ENCODE data around the gene ZFP28. TPM values are rescaled to one million over a fixed set of nuclear protein-coding genes. Genes with fewer than 3 reads are reported as not detected.

The ZFP28 gene
- total and polyA plus RNA-seq, 2 of the 8 experiments (the other 6 are each of a cell fraction or from before 2014, with no cell fraction given): 1.6 to 4.5 TPM

DNA sequence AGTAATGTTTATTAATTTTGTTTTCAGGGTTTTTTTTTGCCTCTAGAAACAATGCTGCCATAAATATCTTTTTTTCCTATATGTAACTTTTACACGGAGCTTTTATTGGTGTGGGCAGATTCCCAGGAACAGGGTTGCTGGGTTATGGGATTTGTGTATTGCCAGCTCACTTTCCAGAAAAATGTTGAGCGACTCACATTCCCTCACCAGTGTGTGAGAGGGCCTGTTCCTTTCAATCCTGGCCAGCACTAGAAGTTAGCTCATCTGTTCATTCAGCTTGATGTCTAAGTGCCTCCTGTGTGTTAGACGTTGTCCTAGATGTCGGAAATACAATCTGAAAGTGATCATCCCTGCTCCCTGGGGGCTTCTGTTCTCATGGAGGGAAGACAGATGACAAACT is 58.9 kb downstream of the ZFP28 start (continued):
- TF ChIP-seq, protein P1, sequence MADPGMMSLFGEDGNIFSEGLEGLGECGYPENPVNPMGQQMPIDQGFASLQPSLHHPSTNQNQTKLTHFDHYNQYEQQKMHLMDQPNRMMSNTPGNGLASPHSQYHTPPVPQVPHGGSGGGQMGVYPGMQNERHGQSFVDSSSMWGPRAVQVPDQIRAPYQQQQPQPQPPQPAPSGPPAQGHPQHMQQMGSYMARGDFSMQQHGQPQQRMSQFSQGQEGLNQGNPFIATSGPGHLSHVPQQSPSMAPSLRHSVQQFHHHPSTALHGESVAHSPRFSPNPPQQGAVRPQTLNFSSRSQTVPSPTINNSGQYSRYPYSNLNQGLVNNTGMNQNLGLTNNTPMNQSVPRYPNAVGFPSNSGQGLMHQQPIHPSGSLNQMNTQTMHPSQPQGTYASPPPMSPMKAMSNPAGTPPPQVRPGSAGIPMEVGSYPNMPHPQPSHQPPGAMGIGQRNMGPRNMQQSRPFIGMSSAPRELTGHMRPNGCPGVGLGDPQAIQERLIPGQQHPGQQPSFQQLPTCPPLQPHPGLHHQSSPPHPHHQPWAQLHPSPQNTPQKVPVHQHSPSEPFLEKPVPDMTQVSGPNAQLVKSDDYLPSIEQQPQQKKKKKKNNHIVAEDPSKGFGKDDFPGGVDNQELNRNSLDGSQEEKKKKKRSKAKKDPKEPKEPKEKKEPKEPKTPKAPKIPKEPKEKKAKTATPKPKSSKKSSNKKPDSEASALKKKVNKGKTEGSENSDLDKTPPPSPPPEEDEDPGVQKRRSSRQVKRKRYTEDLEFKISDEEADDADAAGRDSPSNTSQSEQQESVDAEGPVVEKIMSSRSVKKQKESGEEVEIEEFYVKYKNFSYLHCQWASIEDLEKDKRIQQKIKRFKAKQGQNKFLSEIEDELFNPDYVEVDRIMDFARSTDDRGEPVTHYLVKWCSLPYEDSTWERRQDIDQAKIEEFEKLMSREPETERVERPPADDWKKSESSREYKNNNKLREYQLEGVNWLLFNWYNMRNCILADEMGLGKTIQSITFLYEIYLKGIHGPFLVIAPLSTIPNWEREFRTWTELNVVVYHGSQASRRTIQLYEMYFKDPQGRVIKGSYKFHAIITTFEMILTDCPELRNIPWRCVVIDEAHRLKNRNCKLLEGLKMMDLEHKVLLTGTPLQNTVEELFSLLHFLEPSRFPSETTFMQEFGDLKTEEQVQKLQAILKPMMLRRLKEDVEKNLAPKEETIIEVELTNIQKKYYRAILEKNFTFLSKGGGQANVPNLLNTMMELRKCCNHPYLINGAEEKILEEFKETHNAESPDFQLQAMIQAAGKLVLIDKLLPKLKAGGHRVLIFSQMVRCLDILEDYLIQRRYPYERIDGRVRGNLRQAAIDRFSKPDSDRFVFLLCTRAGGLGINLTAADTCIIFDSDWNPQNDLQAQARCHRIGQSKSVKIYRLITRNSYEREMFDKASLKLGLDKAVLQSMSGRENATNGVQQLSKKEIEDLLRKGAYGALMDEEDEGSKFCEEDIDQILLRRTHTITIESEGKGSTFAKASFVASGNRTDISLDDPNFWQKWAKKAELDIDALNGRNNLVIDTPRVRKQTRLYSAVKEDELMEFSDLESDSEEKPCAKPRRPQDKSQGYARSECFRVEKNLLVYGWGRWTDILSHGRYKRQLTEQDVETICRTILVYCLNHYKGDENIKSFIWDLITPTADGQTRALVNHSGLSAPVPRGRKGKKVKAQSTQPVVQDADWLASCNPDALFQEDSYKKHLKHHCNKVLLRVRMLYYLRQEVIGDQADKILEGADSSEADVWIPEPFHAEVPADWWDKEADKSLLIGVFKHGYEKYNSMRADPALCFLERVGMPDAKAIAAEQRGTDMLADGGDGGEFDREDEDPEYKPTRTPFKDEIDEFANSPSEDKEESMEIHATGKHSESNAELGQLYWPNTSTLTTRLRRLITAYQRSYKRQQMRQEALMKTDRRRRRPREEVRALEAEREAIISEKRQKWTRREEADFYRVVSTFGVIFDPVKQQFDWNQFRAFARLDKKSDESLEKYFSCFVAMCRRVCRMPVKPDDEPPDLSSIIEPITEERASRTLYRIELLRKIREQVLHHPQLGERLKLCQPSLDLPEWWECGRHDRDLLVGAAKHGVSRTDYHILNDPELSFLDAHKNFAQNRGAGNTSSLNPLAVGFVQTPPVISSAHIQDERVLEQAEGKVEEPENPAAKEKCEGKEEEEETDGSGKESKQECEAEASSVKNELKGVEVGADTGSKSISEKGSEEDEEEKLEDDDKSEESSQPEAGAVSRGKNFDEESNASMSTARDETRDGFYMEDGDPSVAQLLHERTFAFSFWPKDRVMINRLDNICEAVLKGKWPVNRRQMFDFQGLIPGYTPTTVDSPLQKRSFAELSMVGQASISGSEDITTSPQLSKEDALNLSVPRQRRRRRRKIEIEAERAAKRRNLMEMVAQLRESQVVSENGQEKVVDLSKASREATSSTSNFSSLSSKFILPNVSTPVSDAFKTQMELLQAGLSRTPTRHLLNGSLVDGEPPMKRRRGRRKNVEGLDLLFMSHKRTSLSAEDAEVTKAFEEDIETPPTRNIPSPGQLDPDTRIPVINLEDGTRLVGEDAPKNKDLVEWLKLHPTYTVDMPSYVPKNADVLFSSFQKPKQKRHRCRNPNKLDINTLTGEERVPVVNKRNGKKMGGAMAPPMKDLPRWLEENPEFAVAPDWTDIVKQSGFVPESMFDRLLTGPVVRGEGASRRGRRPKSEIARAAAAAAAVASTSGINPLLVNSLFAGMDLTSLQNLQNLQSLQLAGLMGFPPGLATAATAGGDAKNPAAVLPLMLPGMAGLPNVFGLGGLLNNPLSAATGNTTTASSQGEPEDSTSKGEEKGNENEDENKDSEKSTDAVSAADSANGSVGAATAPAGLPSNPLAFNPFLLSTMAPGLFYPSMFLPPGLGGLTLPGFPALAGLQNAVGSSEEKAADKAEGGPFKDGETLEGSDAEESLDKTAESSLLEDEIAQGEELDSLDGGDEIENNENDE (IDR thresholded peaks at IDR 0.05; ENCODE audit: insufficient replicate concordance, low read length): no peak
- no peak for TF ChIP-seq TCF12 (IDR thresholded peaks at IDR 0.05; ENCODE audit: low read depth, low read length)
- TF ChIP-seq TBP (IDR thresholded peaks at IDR 0.05; ENCODE audit: low read depth, low read length): no peak
- TF ChIP-seq, protein P2, sequence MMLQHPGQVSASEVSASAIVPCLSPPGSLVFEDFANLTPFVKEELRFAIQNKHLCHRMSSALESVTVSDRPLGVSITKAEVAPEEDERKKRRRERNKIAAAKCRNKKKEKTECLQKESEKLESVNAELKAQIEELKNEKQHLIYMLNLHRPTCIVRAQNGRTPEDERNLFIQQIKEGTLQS (IDR thresholded peaks at IDR 0.05; ENCODE audit: insufficient read depth, low read depth, low read length): no peak
- TF ChIP-seq TAF7 (optimal IDR thresholded peaks at IDR 0.05; ENCODE audit: borderline replicate concordance, low read depth, low read length): no peak
- TF ChIP-seq ZNF274 (IDR thresholded peaks at IDR 0.05; ENCODE audit: borderline replicate concordance, extremely low read depth, low read length): no peak
- TF ChIP-seq CEBPB (IDR thresholded peaks at IDR 0.05; ENCODE audit: low read depth, low read length): no peak
- TF ChIP-seq, protein P3, sequence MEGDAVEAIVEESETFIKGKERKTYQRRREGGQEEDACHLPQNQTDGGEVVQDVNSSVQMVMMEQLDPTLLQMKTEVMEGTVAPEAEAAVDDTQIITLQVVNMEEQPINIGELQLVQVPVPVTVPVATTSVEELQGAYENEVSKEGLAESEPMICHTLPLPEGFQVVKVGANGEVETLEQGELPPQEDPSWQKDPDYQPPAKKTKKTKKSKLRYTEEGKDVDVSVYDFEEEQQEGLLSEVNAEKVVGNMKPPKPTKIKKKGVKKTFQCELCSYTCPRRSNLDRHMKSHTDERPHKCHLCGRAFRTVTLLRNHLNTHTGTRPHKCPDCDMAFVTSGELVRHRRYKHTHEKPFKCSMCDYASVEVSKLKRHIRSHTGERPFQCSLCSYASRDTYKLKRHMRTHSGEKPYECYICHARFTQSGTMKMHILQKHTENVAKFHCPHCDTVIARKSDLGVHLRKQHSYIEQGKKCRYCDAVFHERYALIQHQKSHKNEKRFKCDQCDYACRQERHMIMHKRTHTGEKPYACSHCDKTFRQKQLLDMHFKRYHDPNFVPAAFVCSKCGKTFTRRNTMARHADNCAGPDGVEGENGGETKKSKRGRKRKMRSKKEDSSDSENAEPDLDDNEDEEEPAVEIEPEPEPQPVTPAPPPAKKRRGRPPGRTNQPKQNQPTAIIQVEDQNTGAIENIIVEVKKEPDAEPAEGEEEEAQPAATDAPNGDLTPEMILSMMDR (IDR thresholded peaks at IDR 0.05; ENCODE audit: control extremely low read depth in 1 of 3, insufficient read depth in 1 of 3, low read depth in 1 of 3, low read length in 3 of 3): no peak
- no peak for TF ChIP-seq EGR1 (IDR thresholded peaks at IDR 0.05; ENCODE audit: borderline replicate concordance, low read depth, low read length)
